Breast epithelium (tissue), 4 donors: ENCODE measurements around the gene TEX22. TPM values are rescaled to one million over a fixed set of nuclear protein-coding genes. Genes with fewer than 3 reads are reported as not detected.

Source experiments
- DNase-seq, 2 donors: peaks; one replicate each; pipeline ENCODE4 v3.0.0-alpha.2; 2019; ENCODE audit warnings: low spot score in 2 of 2
- H3K27ac ChIP-seq, 2 donors: fragments of 200-600 bp; sonication (generic) in 1 of 2; one replicate each; pipeline ENCODE4 v1.5.1; 2016 to 2019; ENCODE audit warnings: mild to moderate bottlenecking in 1 of 2
- H3K27me3 ChIP-seq, 2 donors: fragments of 200-600 bp; sonication (generic) in 1 of 2; one replicate each; pipeline versions ENCODE4 v1.5.1 to v1.6.0; 2017 to 2019; ENCODE audit warnings: control low read depth in 1 of 2, mild to moderate bottlenecking in 1 of 2
- H3K36me3 ChIP-seq: fragments of 200-600 bp; one replicate; pipeline ENCODE4 v1.5.1; 2019
- H3K4me1 ChIP-seq, 2 donors: fragments of 200-600 bp; sonication (generic); one replicate each; pipeline ENCODE4 v1.5.1; 2016 to 2019; ENCODE audit warnings: control low read depth in 1 of 2
- H3K4me3 ChIP-seq, 3 donors: fragments of 200-600 bp; sonication (generic); 1 replicate in 2 of 3; 2 replicates in 1 of 3; pipeline ENCODE4 v1.5.1; 2016 to 2019; ENCODE audit warnings: mild to moderate bottlenecking in 3 of 3, moderate library complexity in 2 of 3
- H3K9me3 ChIP-seq, 2 donors: fragments of 200-600 bp; sonication (generic) in 1 of 2; one replicate each; pipeline ENCODE4 v1.5.1; 2016 to 2019; ENCODE audit warnings: control low read depth in 1 of 2
- POLR2A ChIP-seq: fragments of 450-650 bp; IDR thresholded peaks from one replicate; pipeline ENCODE4 v1.6.1; 2016; ENCODE audit warnings: antibody characterized with exemption, mild to moderate bottlenecking, moderate library complexity
- POLR2AphosphoS5 ChIP-seq, 3 donors: sonication (generic); formaldehyde crosslinking; IDR thresholded peaks; one replicate each; pipeline ENCODE4 v1.6.1; 2017; ENCODE audit warnings: antibody characterized with exemption in 3 of 3
- intact Hi-C: fragments of 100-400 bp; cut with DNase I; formaldehyde crosslinking; loops from one replicate; pipeline ENCODE4 v1.15.1; 2023; ENCODE audit warnings: low total_unique reads
- total RNA-seq, 3 donors: library from RNA; depleted of rRNA; stranded (reverse); fragments of >200 nt; gene quantifications; one replicate each; pipeline ENCODE4 v1.1.0, GENCODE V29; 2016
- TF ChIP-seq, protein P1 (sequence below), 3 donors: fragments of 450-650 bp; IDR thresholded peaks; one replicate each; pipeline ENCODE4 v1.5.1; 2016 to 2017; ENCODE audit warnings: antibody characterized with exemption in 3 of 3, mild to moderate bottlenecking in 3 of 3, moderate library complexity in 3 of 3

TEX22 gene
- total RNA-seq, 3 donors from 2014 or later: 0.33 to 0.64 (median 0.59) TPM

- H3K4me1 ChIP-seq: peaks cover 0 to under 1% of the 10 kb centered on the region in 2 donors
- intact Hi-C loops: no loop called here
- no peak for TF ChIP-seq POLR2A
- no peak overlapping the region for H3K27ac ChIP-seq
- no peak for DNase-seq
- no peak overlapping the region for H3K4me3 ChIP-seq
- no peaks in the 10 kb centered on the region for H3K36me3 ChIP-seq
- peaks cover 0 to 4% of the 10 kb centered on the region in 2 donors for H3K27me3 ChIP-seq
- H3K9me3 ChIP-seq: peaks cover 0 to 7% of the 10 kb centered on the region in 2 donors
Observed at GRCh38 chr14:105409364-105409763, 11.0 kb downstream of the TEX22 start.

DNA sequence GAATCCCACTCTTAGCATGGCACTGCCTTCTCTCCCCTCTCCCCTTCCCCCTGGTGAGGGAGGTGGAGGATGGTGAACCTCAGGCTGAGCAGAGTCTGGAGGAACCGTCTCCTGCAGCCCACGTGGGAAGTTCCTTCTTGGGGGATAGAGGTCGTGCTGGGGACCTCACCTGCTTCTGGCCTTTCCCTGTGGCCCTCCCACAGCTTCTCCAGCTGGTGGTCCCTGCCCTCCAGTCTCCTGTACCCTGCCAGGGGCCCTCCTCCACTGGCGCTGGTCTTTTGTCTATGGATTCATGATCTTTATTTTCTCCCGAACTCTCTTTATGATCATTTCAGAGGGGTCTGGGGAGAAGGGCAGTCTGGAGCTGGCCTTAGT lies 12.3 kb downstream of the TEX22 start:
- intact Hi-C loops: no loop called here
- peaks cover 0 to 7% of the 10 kb centered on the region in 2 donors for H3K4me1 ChIP-seq
- DNase-seq: no peak
- no peak overlapping the region for H3K27ac ChIP-seq
- H3K36me3 ChIP-seq: no peaks in the 10 kb centered on the region
- TF ChIP-seq POLR2AphosphoS5 (IDR thresholded peaks at IDR 0.05): no peak
- TF ChIP-seq, protein P1, sequence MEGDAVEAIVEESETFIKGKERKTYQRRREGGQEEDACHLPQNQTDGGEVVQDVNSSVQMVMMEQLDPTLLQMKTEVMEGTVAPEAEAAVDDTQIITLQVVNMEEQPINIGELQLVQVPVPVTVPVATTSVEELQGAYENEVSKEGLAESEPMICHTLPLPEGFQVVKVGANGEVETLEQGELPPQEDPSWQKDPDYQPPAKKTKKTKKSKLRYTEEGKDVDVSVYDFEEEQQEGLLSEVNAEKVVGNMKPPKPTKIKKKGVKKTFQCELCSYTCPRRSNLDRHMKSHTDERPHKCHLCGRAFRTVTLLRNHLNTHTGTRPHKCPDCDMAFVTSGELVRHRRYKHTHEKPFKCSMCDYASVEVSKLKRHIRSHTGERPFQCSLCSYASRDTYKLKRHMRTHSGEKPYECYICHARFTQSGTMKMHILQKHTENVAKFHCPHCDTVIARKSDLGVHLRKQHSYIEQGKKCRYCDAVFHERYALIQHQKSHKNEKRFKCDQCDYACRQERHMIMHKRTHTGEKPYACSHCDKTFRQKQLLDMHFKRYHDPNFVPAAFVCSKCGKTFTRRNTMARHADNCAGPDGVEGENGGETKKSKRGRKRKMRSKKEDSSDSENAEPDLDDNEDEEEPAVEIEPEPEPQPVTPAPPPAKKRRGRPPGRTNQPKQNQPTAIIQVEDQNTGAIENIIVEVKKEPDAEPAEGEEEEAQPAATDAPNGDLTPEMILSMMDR (IDR thresholded peaks at IDR 0.05): no peak
- no peak for TF ChIP-seq POLR2A
- H3K9me3 ChIP-seq: no peaks in the 10 kb centered on the region
- H3K27me3 ChIP-seq: peaks cover 0 to 4% of the 10 kb centered on the region in 2 donors
- H3K4me3 ChIP-seq: peak overlapping the region in 2 of 3 donors; percentile 47 to 68

DNA sequence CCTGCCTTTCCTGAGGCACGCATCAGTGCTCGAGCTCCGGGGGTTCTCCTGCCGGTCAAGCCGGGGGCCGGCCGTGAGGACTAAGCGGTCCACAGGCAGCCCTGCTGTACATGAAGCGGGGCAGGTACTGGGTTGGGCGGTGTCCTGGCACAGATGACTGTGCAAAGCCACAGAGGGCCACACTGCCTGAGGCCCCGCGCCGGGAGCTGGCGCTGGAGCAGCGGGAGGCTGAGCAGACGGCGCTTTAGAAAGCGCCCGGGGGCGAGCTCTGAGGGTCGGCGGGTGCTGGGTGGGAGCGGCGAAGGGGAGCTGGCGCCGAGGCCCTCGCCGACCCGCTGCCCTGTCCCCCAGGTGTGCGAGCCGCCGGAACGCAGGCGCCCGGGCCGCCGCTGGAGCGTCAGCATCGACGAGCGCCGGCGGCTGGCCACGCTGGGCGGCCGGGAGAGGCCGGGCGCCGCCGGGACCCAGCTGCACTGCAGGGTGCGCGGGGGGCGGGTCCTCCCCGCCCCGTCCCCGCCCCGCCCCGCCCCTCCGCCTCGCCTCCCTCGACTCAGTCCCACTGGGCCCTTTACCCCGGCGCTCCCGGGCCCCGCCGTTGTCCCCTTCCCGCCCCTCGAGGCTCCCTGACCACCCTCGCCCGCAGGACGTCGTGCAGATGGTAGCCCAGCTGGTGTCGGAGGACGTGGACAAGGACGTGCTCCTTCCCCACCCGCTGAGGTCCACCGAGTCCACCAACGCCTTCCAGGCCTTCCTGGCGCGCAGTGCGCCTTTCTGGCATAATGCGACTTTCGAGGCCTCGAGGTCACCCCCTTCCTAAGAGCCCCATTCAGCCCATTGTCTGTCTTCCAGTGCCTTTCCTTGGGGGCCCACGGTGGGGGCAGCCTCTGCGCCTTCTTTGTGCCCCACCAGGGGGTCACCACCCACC lies 12.9 kb downstream of the TEX22 start:
- TF ChIP-seq, protein P1 (IDR thresholded peaks at IDR 0.05): no peak
- no peak for TF ChIP-seq POLR2A
- TF ChIP-seq POLR2AphosphoS5 (IDR thresholded peaks at IDR 0.05): no peak
- Histone ChIP-seq H3K4me3 (peak overlapping the region; percentile 28 to 68 (median 47)), H3K4me1 (peaks cover 0 to 7% of the 10 kb centered on the region in 2 donors), H3K27me3 (peaks cover 0 to 4% of the 10 kb centered on the region in 2 donors), H3K36me3 (no peaks in the 10 kb centered on the region), H3K9me3 (no peaks in the 10 kb centered on the region), H3K27ac (no peak overlapping the region)
- DNase-seq: no peak
- intact Hi-C loops: no loop called here

- intact Hi-C loops: no loop called here
- no peak for DNase-seq
- H3K36me3 ChIP-seq: no peaks in the 10 kb centered on the region
- TF ChIP-seq POLR2A (no peak), POLR2AphosphoS5 (IDR thresholded peaks at IDR 0.05) (no peak)
- TF ChIP-seq, protein P1 (IDR thresholded peaks at IDR 0.05): no peak
- no peaks in the 10 kb centered on the region for H3K9me3 ChIP-seq
- no peak overlapping the region for H3K27ac ChIP-seq
- peaks cover 0 to 7% of the 10 kb centered on the region in 2 donors for H3K4me1 ChIP-seq
- peak overlapping the region in 1 of 3 donors; percentile 68 for H3K4me3 ChIP-seq
- peaks cover 0 to 4% of the 10 kb centered on the region in 2 donors for H3K27me3 ChIP-seq
Observed at GRCh38 chr14:105411985-105412770, 13.8 kb downstream of the TEX22 start.

GRCh38 chr14:105412771-105413543 lies 14.6 kb downstream of the TEX22 start:
- no peak for DNase-seq
- Histone ChIP-seq H3K27me3 (peaks cover 0 to 4% of the 10 kb centered on the region in 2 donors), H3K4me1 (peaks cover 0 to 7% of the 10 kb centered on the region in 2 donors), H3K4me3 (no peak overlapping the region), H3K27ac (no peak overlapping the region), H3K9me3 (no peaks in the 10 kb centered on the region), H3K36me3 (no peaks in the 10 kb centered on the region)
- intact Hi-C loops: no loop called here
- TF ChIP-seq POLR2A (no peak), POLR2AphosphoS5 (IDR thresholded peaks at IDR 0.05) (no peak)
- TF ChIP-seq, protein P1 (IDR thresholded peaks at IDR 0.05): no peak
